Eye (tissue), 1 donor: Measurements from ENCODE around the gene ING4.

Experiments
- DNase-seq: peaks from one replicate; pipeline ENCODE4 v3.0.0-alpha.2; 2015

The ING4 gene

GRCh38 chr12:6685814-6686213 lies 22.9 kb upstream of the ING4 start:
- DNase-seq: no peak

- peak; percentile 64 for DNase-seq
Observed at GRCh38 chr12:6684609-6685008, 21.7 kb upstream of the ING4 start.

GRCh38 chr12:6676962-6677361 lies 14.0 kb upstream of the ING4 start:
- no peak for DNase-seq

GRCh38 chr12:6672143-6672542 lies 9.2 kb upstream of the ING4 start:
- no peak for DNase-seq

- no peak for DNase-seq
Observed at GRCh38 chr12:6667559-6668210, 4.8 kb upstream of the ING4 start.

GRCh38 chr12:6666211-6666610 lies 3.3 kb upstream of the ING4 start:
- DNase-seq: no peak

- no peak for DNase-seq
Observed at GRCh38 chr12:6664902-6665301, 2.0 kb upstream of the ING4 start.

GRCh38 chr12:6662602-6662905 lies 365 bp downstream of the ING4 start:
- no peak for DNase-seq

- DNase-seq: no peak
Observed at GRCh38 chr12:6653987-6654386, 8.9 kb downstream of the ING4 start.

- DNase-seq: no peak
Observed at GRCh38 chr12:6653342-6653741, 9.6 kb downstream of the ING4 start.

GRCh38 chr12:6652391-6652790 lies 10.5 kb downstream of the ING4 start:
- no peak for DNase-seq

GRCh38 chr12:6650832-6651231 lies 12.1 kb downstream of the ING4 start:
- no peak for DNase-seq

GRCh38 chr12:6647083-6647604 lies 15.8 kb downstream of the ING4 start, which contains the start of gene ACRBP:
ACRBP (minus strand) TSS chr12:6647432; CDS start chr12:6647366, 66 bp downstream.
- DNase-seq: peak; percentile 88

- DNase-seq: no peak
Observed at GRCh38 chr12:6646276-6647082, 16.4 kb downstream of the ING4 start.

GRCh38 chr12:6644903-6645302 lies 18.0 kb downstream of the ING4 start:
- DNase-seq: peak; percentile 58

- DNase-seq: no peak
Observed at GRCh38 chr12:6644257-6644596, 18.7 kb downstream of the ING4 start.

GRCh38 chr12:6643569-6644256 lies 19.2 kb downstream of the ING4 start:
- DNase-seq: no peak

GRCh38 chr12:6641131-6641530 lies 21.8 kb downstream of the ING4 start:
- DNase-seq: no peak

GRCh38 chr12:6640497-6640896 lies 22.4 kb downstream of the ING4 start:
- no peak for DNase-seq

GRCh38 chr12:6639151-6639801 lies 23.6 kb downstream of the ING4 start:
- DNase-seq: no peak

- DNase-seq: no peak
Observed at GRCh38 chr12:6638305-6638704, 24.6 kb downstream of the ING4 start.

- DNase-seq: no peak
Observed at GRCh38 chr12:6635856-6636531, 26.9 kb downstream of the ING4 start, which contains the start of gene LPAR5. LPAR5 (minus strand) TSS chr12:6635959; CDS start chr12:6621248, 14,711 bp downstream.
